ENCODE measurements around the gene GAMT.
A peak's percentile ranks its signal among the peaks of the same experiment; 100 is the strongest.

GAMT gene

DNA sequence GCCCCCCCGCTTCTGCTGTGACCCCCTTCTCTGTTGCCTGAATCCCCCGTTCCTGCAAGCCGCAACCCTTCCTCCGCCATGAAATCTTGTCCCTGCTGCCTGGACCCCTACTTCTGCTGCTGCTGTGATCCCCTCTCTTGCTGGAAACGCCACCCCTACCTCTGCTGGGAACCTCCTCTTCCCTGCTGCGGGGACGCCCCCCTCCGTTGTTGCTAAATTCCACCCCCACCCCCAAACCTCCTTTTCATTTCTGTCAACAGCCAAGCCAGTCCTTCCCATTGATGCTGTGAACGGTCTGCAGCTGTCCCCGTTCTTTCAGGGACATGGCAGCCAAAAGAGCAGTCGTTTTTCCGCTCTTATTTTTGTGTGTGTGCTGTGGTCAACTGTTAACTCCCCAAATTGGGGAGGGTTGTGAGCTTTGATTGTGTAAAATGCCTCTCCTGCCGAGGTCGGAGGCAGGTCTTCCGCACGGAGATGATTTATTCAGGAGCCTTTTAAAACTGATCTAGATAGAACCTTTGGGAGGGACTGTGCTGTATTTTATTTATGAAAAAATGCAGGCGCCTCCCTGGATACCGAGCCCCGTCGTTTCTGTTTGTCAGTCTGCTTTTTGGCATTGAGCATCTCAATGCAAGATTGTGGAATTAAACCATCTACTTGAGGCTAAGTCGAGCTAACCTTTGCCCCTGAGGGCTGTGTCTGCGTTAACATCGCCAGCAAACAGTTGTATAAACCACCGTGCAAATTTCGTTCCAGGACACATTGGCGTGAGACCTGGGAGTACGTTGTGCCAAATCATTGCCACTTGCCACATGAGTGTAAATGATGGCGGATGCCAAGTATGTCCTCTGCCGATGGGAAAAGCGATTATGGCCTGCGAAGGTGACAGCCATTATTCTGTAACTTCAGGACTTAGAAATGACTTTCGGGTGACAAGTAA lies 45.5 kb downstream of the GAMT start:
- Histone ChIP-seq H3K36me3 (ENCODE audit: control insufficient read depth in 2 of 2, insufficient read depth in 2 of 2, low read length in 2 of 2) (peaks cover 20 to 23% of the 10 kb centered on the region in 2 donors), H3K27ac (ENCODE audit: low read depth in 2 of 2, low read length in 2 of 2) (peak overlapping the region; percentile 46 to 61), H3K9ac (ENCODE audit: low read depth in 1 of 2, low read length in 2 of 2) (peak overlapping the region; percentile 47 to 73), H3K27me3 (ENCODE audit: control insufficient read depth in 2 of 2, insufficient read depth in 2 of 2, low read length in 2 of 2) (no peaks in the 10 kb centered on the region), H3K4me1 (ENCODE audit: control insufficient read depth in 2 of 2, insufficient read depth in 2 of 2, low read length in 2 of 2) (peaks cover 10 to 22% of the 10 kb centered on the region in 2 donors), H3K4me3 (ENCODE audit: low read length in 2 of 2) (peak overlapping the region; percentile 76 to 92), H3K9me3 (ENCODE audit: control insufficient read depth in 2 of 2, low read length in 2 of 2) (no peaks in the 10 kb centered on the region)

DNA sequence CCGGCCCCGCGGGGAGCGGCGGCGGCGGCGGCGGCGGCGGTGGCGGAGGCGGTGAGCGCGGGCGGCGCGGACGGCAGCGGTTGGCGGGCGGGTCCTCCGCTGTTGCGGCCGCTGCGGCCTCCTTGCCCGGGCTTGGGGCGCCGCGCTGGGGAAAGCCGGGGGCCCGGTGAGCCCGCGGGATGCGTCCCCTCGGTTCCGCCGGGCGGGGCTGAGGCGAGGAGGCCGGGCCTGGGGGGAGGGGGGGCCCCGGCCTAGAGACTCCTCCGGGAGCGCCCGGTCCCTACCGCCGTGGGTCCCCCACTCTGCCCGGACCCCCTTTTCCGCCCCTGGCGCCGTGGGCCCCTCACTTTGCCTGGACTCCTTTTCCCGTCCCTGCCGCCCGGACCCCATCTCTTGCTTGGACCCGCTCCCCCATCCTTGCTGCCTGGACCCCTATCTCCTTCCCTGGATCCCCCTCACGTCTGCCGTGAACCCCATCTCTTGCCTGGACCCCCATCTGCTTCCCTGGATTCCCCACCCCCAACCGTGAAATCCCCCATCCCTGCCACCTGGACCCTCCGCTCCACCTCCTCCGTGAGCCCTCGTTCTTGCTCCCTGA lies 46.3 kb downstream of the GAMT start:
- Histone ChIP-seq H3K36me3 (ENCODE audit: control insufficient read depth in 2 of 2, insufficient read depth in 2 of 2, low read length in 2 of 2) (peaks cover 15 to 18% of the 10 kb centered on the region in 2 donors), H3K4me1 (ENCODE audit: control insufficient read depth in 2 of 2, insufficient read depth in 2 of 2, low read length in 2 of 2) (peaks cover 10 to 18% of the 10 kb centered on the region in 2 donors), H3K9ac (ENCODE audit: low read depth in 1 of 2, low read length in 2 of 2) (peak overlapping the region; percentile 47 to 73), H3K27ac (ENCODE audit: low read depth in 2 of 2, low read length in 2 of 2) (peak overlapping the region; percentile 46 to 61), H3K9me3 (ENCODE audit: control insufficient read depth in 2 of 2, low read length in 2 of 2) (no peaks in the 10 kb centered on the region), H3K4me3 (ENCODE audit: low read length in 2 of 2) (peak overlapping the region; percentile 76 to 92), H3K27me3 (ENCODE audit: control insufficient read depth in 2 of 2, insufficient read depth in 2 of 2, low read length in 2 of 2) (no peaks in the 10 kb centered on the region)

GRCh38 chr19:1353144-1353543 lies 48.2 kb downstream of the GAMT start:
- peaks cover 4 to 6% of the 10 kb centered on the region in 2 donors for H3K36me3 ChIP-seq (ENCODE audit: control insufficient read depth in 2 of 2, insufficient read depth in 2 of 2, low read length in 2 of 2)
- no peak overlapping the region for H3K9ac ChIP-seq (ENCODE audit: low read depth in 1 of 2, low read length in 2 of 2)
- H3K4me3 ChIP-seq (ENCODE audit: low read length in 2 of 2) = no peak overlapping the region
- H3K4me1 ChIP-seq (ENCODE audit: control insufficient read depth in 2 of 2, insufficient read depth in 2 of 2, low read length in 2 of 2) = peaks cover 10 to 18% of the 10 kb centered on the region in 2 donors
- no peaks in the 10 kb centered on the region for H3K27me3 ChIP-seq (ENCODE audit: control insufficient read depth in 2 of 2, insufficient read depth in 2 of 2, low read length in 2 of 2)
- no peak overlapping the region for H3K27ac ChIP-seq (ENCODE audit: low read depth in 2 of 2, low read length in 2 of 2)
- no peaks in the 10 kb centered on the region for H3K9me3 ChIP-seq (ENCODE audit: control insufficient read depth in 2 of 2, low read length in 2 of 2)

DNA sequence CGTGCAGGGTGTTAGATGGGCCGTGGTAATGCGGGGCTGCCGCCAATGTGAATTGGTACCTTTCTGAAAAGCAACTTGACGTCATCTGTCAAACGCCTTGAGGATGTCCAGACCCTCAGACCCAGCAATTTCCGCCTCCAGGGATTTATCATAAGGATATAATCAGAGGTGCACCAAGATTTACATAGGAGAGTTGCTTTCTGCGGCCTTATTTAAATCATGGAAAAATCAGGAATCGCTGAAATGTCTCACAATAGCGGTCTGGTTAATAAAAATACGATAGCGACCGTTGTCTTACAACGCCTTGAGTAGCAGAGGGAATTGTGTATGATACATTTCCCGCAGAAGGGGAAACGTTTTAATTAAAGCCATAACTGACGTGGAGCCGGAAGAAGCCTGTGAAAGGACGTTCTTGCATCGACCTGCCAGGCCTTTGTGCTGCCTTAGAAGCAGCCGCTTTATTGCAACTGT lies 49.9 kb downstream of the GAMT start:
- Histone ChIP-seq H3K9me3 (ENCODE audit: control insufficient read depth in 2 of 2, low read length in 2 of 2) (no peaks in the 10 kb centered on the region), H3K4me3 (ENCODE audit: low read length in 2 of 2) (no peak overlapping the region), H3K27ac (ENCODE audit: low read depth in 2 of 2, low read length in 2 of 2) (no peak overlapping the region), H3K4me1 (ENCODE audit: control insufficient read depth in 2 of 2, insufficient read depth in 2 of 2, low read length in 2 of 2) (peaks cover 6 to 14% of the 10 kb centered on the region in 2 donors), H3K36me3 (ENCODE audit: control insufficient read depth in 2 of 2, insufficient read depth in 2 of 2, low read length in 2 of 2) (no peaks in the 10 kb centered on the region), H3K27me3 (ENCODE audit: control insufficient read depth in 2 of 2, insufficient read depth in 2 of 2, low read length in 2 of 2) (no peaks in the 10 kb centered on the region), H3K9ac (ENCODE audit: low read depth in 1 of 2, low read length in 2 of 2) (no peak overlapping the region)

DNA sequence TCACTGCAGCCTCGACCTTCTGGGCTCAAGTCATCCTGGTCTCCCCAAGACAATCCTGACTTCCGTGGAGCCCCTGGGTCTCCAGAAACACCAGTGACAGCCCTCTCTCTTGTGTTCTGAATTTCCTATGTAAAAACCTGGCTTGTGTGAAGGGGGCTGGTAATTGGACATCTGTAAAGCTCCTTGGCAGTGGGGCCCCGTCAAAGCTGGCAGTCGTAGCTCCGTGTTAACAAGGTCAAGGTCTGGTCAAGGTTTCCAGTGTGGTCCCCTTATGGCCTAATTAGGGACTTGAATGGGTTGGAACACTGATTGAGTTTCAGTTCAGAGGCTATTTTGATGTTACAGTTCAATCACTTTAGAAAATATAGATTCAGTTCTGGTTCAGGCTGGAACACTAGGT lies 50.5 kb downstream of the GAMT start:
- Histone ChIP-seq H3K9ac (ENCODE audit: low read depth in 1 of 2, low read length in 2 of 2) (no peak overlapping the region), H3K27ac (ENCODE audit: low read depth in 2 of 2, low read length in 2 of 2) (no peak overlapping the region), H3K4me1 (ENCODE audit: control insufficient read depth in 2 of 2, insufficient read depth in 2 of 2, low read length in 2 of 2) (peaks cover 5 to 9% of the 10 kb centered on the region in 2 donors), H3K4me3 (ENCODE audit: low read length in 2 of 2) (no peak overlapping the region), H3K27me3 (ENCODE audit: control insufficient read depth in 2 of 2, insufficient read depth in 2 of 2, low read length in 2 of 2) (no peaks in the 10 kb centered on the region), H3K9me3 (ENCODE audit: control insufficient read depth in 2 of 2, low read length in 2 of 2) (no peaks in the 10 kb centered on the region), H3K36me3 (ENCODE audit: control insufficient read depth in 2 of 2, insufficient read depth in 2 of 2, low read length in 2 of 2) (no peaks in the 10 kb centered on the region)

GRCh38 chr19:1349211-1349610 lies 52.1 kb downstream of the GAMT start:
- Histone ChIP-seq H3K27ac (ENCODE audit: low read depth in 2 of 2, low read length in 2 of 2) (no peak overlapping the region), H3K9me3 (ENCODE audit: control insufficient read depth in 2 of 2, low read length in 2 of 2) (no peaks in the 10 kb centered on the region), H3K27me3 (ENCODE audit: control insufficient read depth in 2 of 2, insufficient read depth in 2 of 2, low read length in 2 of 2) (no peaks in the 10 kb centered on the region), H3K4me3 (ENCODE audit: low read length in 2 of 2) (no peak overlapping the region), H3K9ac (ENCODE audit: low read depth in 1 of 2, low read length in 2 of 2) (no peak overlapping the region), H3K4me1 (ENCODE audit: control insufficient read depth in 2 of 2, insufficient read depth in 2 of 2, low read length in 2 of 2) (peaks cover 4 to 6% of the 10 kb centered on the region in 2 donors), H3K36me3 (ENCODE audit: control insufficient read depth in 2 of 2, insufficient read depth in 2 of 2, low read length in 2 of 2) (no peaks in the 10 kb centered on the region)

All from mucosa of rectum (tissue), 2 donors.